Measurements from ENCODE around the gene PDXK.
A peak's percentile ranks its signal among the peaks of the same experiment; 100 is the strongest.
"Not testable (repeated sequence)": the region's sequence is repeated elsewhere in the genome, so short reads cannot be mapped to it uniquely, and the experiment has no call there.

The PDXK gene

GRCh38 chr21:43718872-43719747, at the start of gene PDXK:
Gene PDXK (plus strand): TSS chr21:43719129. CDS start chr21:43719295, 166 bp downstream.
- TF ChIP-seq, protein P1, sequence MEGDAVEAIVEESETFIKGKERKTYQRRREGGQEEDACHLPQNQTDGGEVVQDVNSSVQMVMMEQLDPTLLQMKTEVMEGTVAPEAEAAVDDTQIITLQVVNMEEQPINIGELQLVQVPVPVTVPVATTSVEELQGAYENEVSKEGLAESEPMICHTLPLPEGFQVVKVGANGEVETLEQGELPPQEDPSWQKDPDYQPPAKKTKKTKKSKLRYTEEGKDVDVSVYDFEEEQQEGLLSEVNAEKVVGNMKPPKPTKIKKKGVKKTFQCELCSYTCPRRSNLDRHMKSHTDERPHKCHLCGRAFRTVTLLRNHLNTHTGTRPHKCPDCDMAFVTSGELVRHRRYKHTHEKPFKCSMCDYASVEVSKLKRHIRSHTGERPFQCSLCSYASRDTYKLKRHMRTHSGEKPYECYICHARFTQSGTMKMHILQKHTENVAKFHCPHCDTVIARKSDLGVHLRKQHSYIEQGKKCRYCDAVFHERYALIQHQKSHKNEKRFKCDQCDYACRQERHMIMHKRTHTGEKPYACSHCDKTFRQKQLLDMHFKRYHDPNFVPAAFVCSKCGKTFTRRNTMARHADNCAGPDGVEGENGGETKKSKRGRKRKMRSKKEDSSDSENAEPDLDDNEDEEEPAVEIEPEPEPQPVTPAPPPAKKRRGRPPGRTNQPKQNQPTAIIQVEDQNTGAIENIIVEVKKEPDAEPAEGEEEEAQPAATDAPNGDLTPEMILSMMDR (IDR thresholded peaks at IDR 0.05; ENCODE audit: low read depth, low read length): no peak
- H3K4me3 ChIP-seq (replicated peaks in 1 of 2; ENCODE audit: low read depth in 2 of 2, low read length in 2 of 2): peak within 1 kb of the TSS; percentile 92 to 97
- peak; percentile 76 to 87 for DNase-seq (ENCODE audit: low read depth in 2 of 2)

GRCh38 chr21:43669828-43670605, 48.9 kb upstream of the PDXK start:
- H3K4me3 ChIP-seq (replicated peaks in 1 of 2; ENCODE audit: low read depth in 2 of 2, low read length in 2 of 2): no peak overlapping the region
- DNase-seq (ENCODE audit: low read depth in 2 of 2): no peak
- TF ChIP-seq, protein P1 (IDR thresholded peaks at IDR 0.05; ENCODE audit: low read depth, low read length): no peak

DNA sequence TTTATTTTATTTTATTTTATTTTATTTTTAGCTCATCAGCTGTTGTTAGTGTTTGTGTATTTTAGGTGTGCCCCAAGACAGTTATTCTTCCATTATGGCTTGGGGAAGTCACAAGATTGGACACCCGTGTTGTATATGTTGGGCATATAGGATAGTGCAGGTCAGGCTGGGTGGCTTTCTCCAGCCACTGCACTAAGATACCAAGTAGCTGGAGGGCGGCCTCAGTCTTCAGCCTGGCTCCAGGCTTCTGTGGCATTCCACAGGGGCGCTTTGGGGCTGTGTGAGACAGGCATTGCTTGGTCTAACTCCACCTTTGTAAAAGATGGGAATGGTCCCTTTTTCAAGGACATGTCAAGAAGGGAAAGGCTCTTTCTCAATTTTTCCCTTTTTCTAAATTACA, 43.1 kb upstream of the PDXK start:
- no peak overlapping the region for H3K4me3 ChIP-seq (replicated peaks in 1 of 2; ENCODE audit: low read depth in 2 of 2, low read length in 2 of 2)
- no peak for DNase-seq (ENCODE audit: low read depth in 2 of 2)
- TF ChIP-seq, protein P1 (IDR thresholded peaks at IDR 0.05; ENCODE audit: low read depth, low read length): no peak

- TF ChIP-seq, protein P1 (IDR thresholded peaks at IDR 0.05; ENCODE audit: low read depth, low read length): no peak
- no peak for DNase-seq (ENCODE audit: low read depth in 2 of 2)
These were observed 42.5 kb upstream of the PDXK start for GRCh38 chr21:43676391-43676790.

GRCh38 chr21:43679951-43680350, 39.0 kb upstream of the PDXK start:
- DNase-seq (ENCODE audit: low read depth in 2 of 2): no peak
- TF ChIP-seq, protein P1 (IDR thresholded peaks at IDR 0.05; ENCODE audit: low read depth, low read length): no peak
- no peak overlapping the region for H3K4me3 ChIP-seq (replicated peaks in 1 of 2; ENCODE audit: low read depth in 2 of 2, low read length in 2 of 2)

More at GRCh38 chr21:43676391-43676790, 42.5 kb upstream of the PDXK start:
- no peak overlapping the region for H3K4me3 ChIP-seq (replicated peaks in 1 of 2; ENCODE audit: low read depth in 2 of 2, low read length in 2 of 2)

GRCh38 chr21:43680421-43680820, 38.5 kb upstream of the PDXK start:
- H3K4me3 ChIP-seq (replicated peaks in 1 of 2; ENCODE audit: low read depth in 2 of 2, low read length in 2 of 2): not testable (repeated sequence)

GRCh38 chr21:43681650-43682049, 37.3 kb upstream of the PDXK start:
- no peak for DNase-seq (ENCODE audit: low read depth in 2 of 2)
- no peak overlapping the region for H3K4me3 ChIP-seq (replicated peaks in 1 of 2; ENCODE audit: low read depth in 2 of 2, low read length in 2 of 2)
- TF ChIP-seq, protein P1 (IDR thresholded peaks at IDR 0.05; ENCODE audit: low read depth, low read length): no peak

More at GRCh38 chr21:43680421-43680820, 38.5 kb upstream of the PDXK start:
- not testable (repeated sequence) for DNase-seq (ENCODE audit: low read depth in 2 of 2)

Measured in cardiac fibroblast (primary cell).